GM13977 (cell line): ENCODE measurements around the gene R3HDML.

Source experiments
- DNase-seq: peaks from one replicate; pipeline ENCODE4 v3.0.0; 2012; ENCODE audit warnings: low spot score
- in situ Hi-C: fragments of 300-500 bp; cut with MboI; formaldehyde crosslinking; loops from one replicate; pipeline ENCODE4 v1.12.0; 2022; ENCODE audit warnings: low sequenced_read_pairs, low pct_unique_long_range_greater_than_20kb, mixed read lengths, inconsistent platforms; ENCODE audit not compliant: unreplicated experiment
- TF ChIP-seq, protein P1 (sequence below): IDR thresholded peaks from 2 replicates; pipeline ENCODE4 v1.5.1; 2012; ENCODE audit warnings: mild to moderate bottlenecking, control low read depth; ENCODE audit not compliant: insufficient read depth; ENCODE audit errors: extremely low read depth, missing control alignments

R3HDML gene

DNA sequence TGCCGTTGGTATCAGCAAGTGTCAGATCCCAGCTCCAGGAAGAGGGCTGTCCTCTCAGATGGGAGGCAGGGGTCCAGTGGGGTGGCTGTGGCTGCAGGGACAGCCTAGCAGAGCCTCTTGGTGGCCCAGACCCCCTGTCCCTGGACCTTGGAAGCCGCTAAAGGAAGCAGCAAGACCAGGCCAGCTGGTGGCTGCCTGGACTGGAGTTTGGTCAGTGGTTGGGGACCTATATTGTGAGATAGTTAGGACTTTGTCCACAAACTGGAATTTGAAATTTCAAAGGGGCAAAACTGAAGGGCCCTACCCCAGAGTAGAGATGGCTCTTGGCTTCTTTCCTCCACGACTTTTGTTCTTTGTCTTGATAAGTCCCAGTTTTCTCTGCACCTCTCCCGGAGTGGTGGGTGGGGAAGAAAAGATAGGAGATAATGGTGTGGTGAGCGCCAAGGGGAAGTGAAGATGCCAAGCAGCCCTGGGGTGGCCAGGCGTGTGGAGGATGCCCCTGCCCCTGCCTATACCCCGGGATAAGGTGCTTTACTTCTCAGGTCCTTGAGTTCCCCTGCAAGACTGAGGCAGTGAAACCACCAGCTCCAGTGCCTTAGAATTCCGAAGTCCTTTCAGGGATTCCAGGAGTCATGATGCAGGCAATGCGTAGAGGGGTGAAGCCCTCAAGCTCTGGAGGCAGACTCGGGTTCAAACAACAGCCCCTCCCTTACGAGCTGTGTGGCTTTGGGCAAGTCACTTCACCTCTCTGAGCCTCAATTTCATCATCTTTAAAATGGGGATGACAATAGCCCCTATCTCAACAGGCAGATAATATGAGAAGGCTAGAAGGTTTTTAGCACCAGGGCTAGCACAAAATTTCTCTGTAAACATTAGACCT is 58.9 kb downstream of the R3HDML start:
- no peak for DNase-seq
- in situ Hi-C loops, result loop anchor here (25.0 kb wide), 1 partner anchor 217 kb away; no protein-coding TSS in a partner anchor
- TF ChIP-seq, protein P1, sequence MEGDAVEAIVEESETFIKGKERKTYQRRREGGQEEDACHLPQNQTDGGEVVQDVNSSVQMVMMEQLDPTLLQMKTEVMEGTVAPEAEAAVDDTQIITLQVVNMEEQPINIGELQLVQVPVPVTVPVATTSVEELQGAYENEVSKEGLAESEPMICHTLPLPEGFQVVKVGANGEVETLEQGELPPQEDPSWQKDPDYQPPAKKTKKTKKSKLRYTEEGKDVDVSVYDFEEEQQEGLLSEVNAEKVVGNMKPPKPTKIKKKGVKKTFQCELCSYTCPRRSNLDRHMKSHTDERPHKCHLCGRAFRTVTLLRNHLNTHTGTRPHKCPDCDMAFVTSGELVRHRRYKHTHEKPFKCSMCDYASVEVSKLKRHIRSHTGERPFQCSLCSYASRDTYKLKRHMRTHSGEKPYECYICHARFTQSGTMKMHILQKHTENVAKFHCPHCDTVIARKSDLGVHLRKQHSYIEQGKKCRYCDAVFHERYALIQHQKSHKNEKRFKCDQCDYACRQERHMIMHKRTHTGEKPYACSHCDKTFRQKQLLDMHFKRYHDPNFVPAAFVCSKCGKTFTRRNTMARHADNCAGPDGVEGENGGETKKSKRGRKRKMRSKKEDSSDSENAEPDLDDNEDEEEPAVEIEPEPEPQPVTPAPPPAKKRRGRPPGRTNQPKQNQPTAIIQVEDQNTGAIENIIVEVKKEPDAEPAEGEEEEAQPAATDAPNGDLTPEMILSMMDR, result no peak

DNA sequence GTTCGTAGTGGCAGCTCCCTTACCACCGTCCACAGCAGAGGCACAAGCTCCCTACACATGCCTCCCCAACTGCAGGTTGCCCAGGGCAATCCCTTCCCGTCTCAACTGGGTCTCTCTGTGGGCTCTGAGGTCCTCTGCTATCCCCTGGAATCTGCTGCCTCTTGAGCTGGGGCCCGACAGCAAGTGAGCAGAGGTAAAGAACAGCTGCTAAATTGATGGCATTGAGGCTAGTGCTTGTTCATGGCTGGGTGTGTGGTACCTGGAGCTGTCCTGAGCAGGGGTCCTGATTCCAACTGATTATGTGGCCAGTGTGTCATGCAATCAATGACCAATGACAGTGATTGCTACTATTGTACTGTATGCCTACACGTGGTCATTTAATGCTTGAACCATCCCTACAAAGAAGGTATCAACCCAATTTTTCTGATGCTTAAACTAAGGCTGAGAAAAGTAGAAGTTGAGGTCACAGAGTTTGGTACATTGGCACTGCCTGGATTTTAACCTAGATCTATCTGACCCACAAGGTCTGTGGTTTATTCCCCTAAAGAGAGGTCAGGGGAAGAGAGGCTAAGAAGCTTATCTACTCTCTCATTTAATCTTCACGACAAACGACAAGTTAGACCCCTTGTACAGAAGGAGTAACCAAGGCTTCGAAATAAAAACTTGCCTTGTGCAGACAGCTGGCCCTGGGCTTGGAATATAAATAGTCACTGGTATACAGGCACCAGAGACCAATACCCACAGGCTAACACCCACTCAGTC is 59.7 kb downstream of the R3HDML start:
- in situ Hi-C loops, result loop anchor here (25.0 kb wide), 1 partner anchor 216 kb away; no protein-coding TSS in a partner anchor
- TF ChIP-seq, protein P1, result no peak
- no peak for DNase-seq

DNA sequence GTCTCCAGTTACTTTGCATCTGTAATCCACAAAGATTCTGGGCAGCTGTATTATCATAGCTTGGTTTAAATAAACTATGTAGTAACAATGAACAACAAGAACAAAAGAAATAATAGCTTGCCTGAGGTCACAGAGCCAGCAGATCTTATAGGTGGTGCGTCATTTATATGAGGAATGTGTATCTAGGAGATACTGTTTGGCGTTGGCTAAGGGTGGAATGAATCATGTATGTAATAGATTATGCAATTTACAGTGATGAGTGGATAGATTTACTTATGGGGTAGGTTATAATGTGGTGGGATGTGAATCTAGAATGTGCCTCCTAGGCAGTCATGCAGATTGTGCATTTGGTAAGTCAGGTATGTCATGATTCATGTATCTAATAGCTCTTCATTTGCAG is 61.5 kb downstream of the R3HDML start:
- DNase-seq, result no peak
- in situ Hi-C loops, result loop anchor here (25.0 kb wide), 1 partner anchor 214 kb away; no protein-coding TSS in a partner anchor

DNA sequence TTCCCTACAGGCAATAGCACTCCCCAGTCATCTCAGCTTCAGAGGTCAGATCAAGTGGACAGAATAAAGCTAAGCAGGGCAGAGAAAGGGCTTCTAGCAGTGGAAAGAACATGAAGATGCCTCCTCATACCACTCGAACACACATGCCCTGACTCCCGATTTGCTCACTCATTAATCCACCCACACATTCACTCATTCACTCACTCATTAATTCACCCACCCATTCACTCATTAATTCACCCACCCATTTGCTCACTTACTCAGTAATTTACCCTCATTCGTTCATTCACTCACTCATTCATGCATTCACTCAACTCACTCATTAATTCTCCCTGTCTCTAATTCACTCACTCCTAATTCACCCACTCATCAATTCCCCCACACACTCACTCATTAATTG is 62.6 kb downstream of the R3HDML start:
- TF ChIP-seq, protein P1, result no peak
- no peak for DNase-seq
- in situ Hi-C loops, result loop anchor here (25.0 kb wide), 1 partner anchor 213 kb away; no protein-coding TSS in a partner anchor

More for the DNA sequence above, 61.5 kb downstream of the R3HDML start:
- TF ChIP-seq, protein P1, result no peak

DNA sequence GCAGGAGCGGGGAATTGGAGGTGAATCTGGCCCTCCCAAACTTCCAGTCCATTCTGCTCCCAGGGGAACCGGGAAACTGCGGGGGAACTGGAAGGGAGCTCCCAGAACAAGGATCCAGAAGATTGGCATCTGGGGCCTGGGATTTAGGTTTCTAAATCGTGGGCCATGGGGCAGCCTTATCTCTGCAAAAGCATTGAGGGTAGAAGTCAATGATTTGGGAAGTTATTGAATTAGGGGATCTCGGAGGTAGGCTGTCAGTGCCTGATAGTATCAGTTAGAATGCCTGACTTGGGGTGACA is 63.8 kb downstream of the R3HDML start:
- in situ Hi-C loops, result no loop called here
- DNase-seq, result no peak

More for the DNA sequence above, 63.8 kb downstream of the R3HDML start:
- TF ChIP-seq, protein P1, result no peak
